GM12878 (cell line): ENCODE measurements around the gene DTX4. TPM values are rescaled to one million over a fixed set of nuclear protein-coding genes. Genes with fewer than 3 reads are reported as not detected.

Experiments
- ATAC-seq: fragments of 200-7000 bp; cut with Tn5 transposase; 3 replicates; pipeline ENCODE4 v1.9.1; 2020; ENCODE audit warnings: mild to moderate bottlenecking, moderate library complexity
- BruUV-seq: library from RNA; stranded (reverse); fragments of 400-500 nt; replicated peaks from 2 replicates; lab custom pipeline; 2021; lab: Mats Ljungman, UMichigan
- CTCF ChIA-PET: fragments of 300-600 bp; sonication (Branson Sonifier 250); formaldehyde crosslinking; extraction: SDS; loops from one replicate; lab custom pipeline; 2021; ENCODE audit warnings: inconsistent platforms; lab: Yijun Ruan, JAX
- POLR2A ChIA-PET: fragments of 350-600 bp; formaldehyde crosslinking; extraction: SDS; loops from one replicate; lab custom pipeline; 2021; ENCODE audit warnings: inconsistent platforms; lab: Charles Lee
- RAD21 ChIA-PET: fragments of 300-600 bp; sonication (Branson Sonifier 250); formaldehyde crosslinking; loops from one replicate; lab custom pipeline; 2023; ENCODE audit warnings: antibody characterized with exemption; ENCODE audit not compliant: unreplicated experiment; lab: Charles Lee
- SMC1A ChIA-PET: fragments of 300-600 bp; sonication (Branson Sonifier 250); formaldehyde crosslinking; loops from one replicate; lab custom pipeline; 2023; ENCODE audit not compliant: unreplicated experiment, uncharacterized antibody; lab: Charles Lee
- DNase-seq: peaks from one replicate; pipeline ENCODE4 v3.0.0-alpha.2; 2011; ENCODE audit warnings: low read depth, low spot score
- FAIRE-seq: peaks from 3 replicates; lab custom pipeline; 2011; peaks lifted over from hg19 to GRCh38; lab: Jason Lieb, UNC
- H2AFZ ChIP-seq: 2 replicates; pipeline ENCODE4 v1.6.0; 2011; ENCODE audit warnings: low read depth, low read length, control low read depth; ENCODE audit not compliant: control insufficient read depth
- H3K27ac ChIP-seq: 2 replicates; pipeline ENCODE4 v1.5.1; 2011; ENCODE audit warnings: control low read depth; ENCODE audit not compliant: control insufficient read depth, insufficient read depth
- H3K27me3 ChIP-seq, 2 experiments: replicated peaks in 1 of 2; 2 replicates each; pipeline versions ENCODE4 v1.6.0 to v1.6.1; 2011; ENCODE audit warnings: low read length in 1 of 2; ENCODE audit not compliant: control insufficient read depth in 2 of 2, insufficient read depth in 2 of 2
- H3K36me3 ChIP-seq, 2 experiments: 2 replicates each; pipeline ENCODE4 v1.5.1; 2011; ENCODE audit warnings: low read length in 1 of 2; ENCODE audit not compliant: control insufficient read depth in 2 of 2, insufficient read depth in 2 of 2
- H3K4me1 ChIP-seq: 2 replicates; pipeline ENCODE4 v1.6.1; 2011; ENCODE audit warnings: mild to moderate bottlenecking, low read length, moderate library complexity, mixed read lengths; ENCODE audit not compliant: control insufficient read depth, insufficient read depth
- H3K4me2 ChIP-seq: 2 replicates; pipeline ENCODE4 v1.6.0; 2011; ENCODE audit warnings: control low read depth; ENCODE audit not compliant: control insufficient read depth, insufficient read depth
- H3K4me3 ChIP-seq: fragments of 200-600 bp; sonication (generic); 2 replicates; pipeline ENCODE4 v1.5.1; 2016
- H3K79me2 ChIP-seq: 2 replicates; pipeline ENCODE4 v1.6.0; 2011; ENCODE audit warnings: low read length; ENCODE audit not compliant: control insufficient read depth, insufficient read depth
- H3K9ac ChIP-seq: 2 replicates; pipeline ENCODE4 v1.8.0; 2011; ENCODE audit warnings: low read length, control low read depth, mixed read lengths; ENCODE audit not compliant: control insufficient read depth, insufficient read depth
- H3K9me3 ChIP-seq: replicated peaks from 3 replicates; pipeline ENCODE4 v1.5.1; 2011; ENCODE audit warnings: mild to moderate bottlenecking, low read length; ENCODE audit not compliant: control insufficient read depth, insufficient read depth
- H4K20me1 ChIP-seq: 2 replicates; pipeline ENCODE4 v1.6.0; 2011; ENCODE audit not compliant: control insufficient read depth, insufficient read depth
- ATF2 ChIP-seq: IDR thresholded peaks from 2 replicates; pipeline ENCODE4 v1.6.1; 2012; ENCODE audit warnings: low read length, inconsistent platforms
- ELK1 ChIP-seq: IDR thresholded peaks from 2 replicates; pipeline ENCODE4 v1.6.1; 2012; ENCODE audit warnings: low read depth, low read length, improper control_type of control experiment
- IRF4 ChIP-seq: IDR thresholded peaks from 2 replicates; pipeline ENCODE4 v1.6.1; 2011; ENCODE audit warnings: low read depth, low read length
- JUNB ChIP-seq: IDR thresholded peaks from 2 replicates; pipeline ENCODE4 v1.6.1; 2016; ENCODE audit warnings: antibody characterized with exemption, mild to moderate bottlenecking
- NR2F1 ChIP-seq: fragments of 450-650 bp; conservative IDR thresholded peaks from 2 replicates; pipeline ENCODE4 v1.6.1; 2017; ENCODE audit warnings: mild to moderate bottlenecking
- POLR2AphosphoS2 ChIP-seq: IDR thresholded peaks from 2 replicates; pipeline ENCODE4 v1.6.1; 2011; ENCODE audit warnings: low read depth, mild to moderate bottlenecking, low read length, improper control_type of control experiment, moderate library complexity
- RAD51 ChIP-seq: fragments of 450-650 bp; IDR thresholded peaks from 2 replicates; pipeline ENCODE4 v1.6.1; 2016; ENCODE audit warnings: moderate library complexity, mild to moderate bottlenecking, inconsistent platforms
- ZBTB11 ChIP-seq: fragments of 450-650 bp; formaldehyde crosslinking; IDR thresholded peaks from 2 replicates; pipeline ENCODE4 v1.5.0; 2022; ENCODE audit warnings: mild to moderate bottlenecking, missing genetic modification characterization
- WGBS: methylation state at CpG from one replicate; pipeline ENCODE4 v1.1.6; 2016; ENCODE audit warnings: low lambda C conversion rate; ENCODE audit not compliant: insufficient replicate concordance, insufficient coverage; ENCODE audit errors: missing lambda C conversion rate; 5-methylcytosine and 5-hydroxymethylcytosine counted together
- in situ Hi-C: fragments of 300-500 bp; cut with MboI; formaldehyde crosslinking; loops from 9 replicates; pipeline ENCODE4 v1.14.3; 2018; ENCODE audit warnings: mixed read lengths
- intact Hi-C: fragments of 100-400 bp; cut with micrococcal nuclease; formaldehyde crosslinking; loops from one replicate; pipeline ENCODE4 v1.14.2; 2022; ENCODE audit not compliant: unreplicated experiment
- polyA plus RNA-seq, 11 experiments: library from polyadenylated mRNA; depleted of rRNA in 4 of 11; unstranded in 6 of 11; stranded (reverse) in 5 of 11; fragments of >200 nt; fragmentation: Nextera tagmentation in 4 of 11; fragmentation: Illumina TruSeq in 1 of 11; extraction: Ambion mirVana in 4 of 11; extraction: Trizol in 1 of 11; gene quantifications; 1 replicate in 1 of 11; 2 replicates in 10 of 11; pipeline versions ENCODE4 v1.2.1 to v1.2.3, GENCODE V29; 2011 to 2016; ENCODE audit warnings: inconsistent platforms in 2 of 11, missing spikeins in 2 of 11, low read depth in 1 of 11
- total RNA-seq, 4 experiments: library from RNA; depleted of rRNA in 3 of 4; stranded (reverse); fragments of >200 nt in 3 of 4; fragmentation: Illumina TruSeq in 1 of 4; extraction: Trizol in 1 of 4; gene quantifications; 2 replicates each; pipeline versions ENCODE4 v1.2.1 to v1.2.3, GENCODE V29; 2013 to 2021

Gene DTX4
- total and polyA plus RNA-seq, 10 of the 15 experiments (the other 5 are each of a cell fraction or from before 2014, with no cell fraction given), result 3.8 to 25.8 (median 10.5) TPM

GRCh38 chr11:59188954-59189353, 17.0 kb downstream of the DTX4 start:
- intact Hi-C loops, result no loop called here
- H3K4me1 ChIP-seq, result peaks cover 10% of the 10 kb centered on the region
- no peak overlapping the region for H3K4me2 ChIP-seq
- no peak for FAIRE-seq
- no peaks in the 10 kb centered on the region for H4K20me1 ChIP-seq
- peaks cover 20 to 33% of the 10 kb centered on the region in 2 experiments; a peak in 3 of 4 replicates for H3K36me3 ChIP-seq
- no peaks in the 10 kb centered on the region for H3K27me3 ChIP-seq
- no peaks in the 10 kb centered on the region for H3K9me3 ChIP-seq
- SMC1A ChIA-PET, result interaction anchor here (1.6 kb wide), 1 partner anchor 17 kb away, joined by 4 read pairs; no protein-coding TSS in a partner anchor
- peaks cover 12% of the 10 kb centered on the region for H3K79me2 ChIP-seq
- no peak overlapping the region for H3K27ac ChIP-seq
- in situ Hi-C loops, result loop anchor here (25.0 kb wide), 1 partner anchor 1573 kb away; the partner anchor contains the start of gene MS4A15
- no peak overlapping the region for H3K4me3 ChIP-seq
- CTCF ChIA-PET, result interaction anchor here (1.7 to 33.5 kb wide), 4 partner anchors 9 to 78 kb away, joined by 4 to 1180 read pairs (median 598); partner anchors contain the start of genes DTX4 and MPEG1
- no peak for TF ChIP-seq ELK1
- no peak for TF ChIP-seq POLR2AphosphoS2
- no peak for TF ChIP-seq ATF2
- TF ChIP-seq RAD51, result no peak
- no peak for TF ChIP-seq IRF4
- no peak for TF ChIP-seq JUNB
- no peak for TF ChIP-seq ZBTB11
- no peak for TF ChIP-seq NR2F1
- H3K9ac ChIP-seq, result no peak overlapping the region
- no peak overlapping the region for H2AFZ ChIP-seq
- RAD21 ChIA-PET, result no interaction called here
- no peak for ATAC-seq
- no peak for DNase-seq
- WGBS, result 97% methylated on average over 4 of the region's 4 CpGs
- POLR2A ChIA-PET, result interaction anchor here (1.1 to 3.9 kb wide), 3 partner anchors 10 to 16 kb away, joined by 4 to 32 read pairs (median 7); partner anchors contain the start of gene DTX4
- no TSS peak for BruUV-seq
